ENCODE measurements around the gene NUDT7. TPM values are rescaled to one million over a fixed set of nuclear protein-coding genes. Genes with fewer than 3 reads are reported as not detected.

The NUDT7 gene
- total and polyA plus RNA-seq, 2 experiments from 2014 or later, result 5.6 to 14.3 TPM

GRCh38 chr16:77680496-77680895 lies 41.8 kb upstream of the NUDT7 start (continued):
- TF ChIP-seq, protein P1, sequence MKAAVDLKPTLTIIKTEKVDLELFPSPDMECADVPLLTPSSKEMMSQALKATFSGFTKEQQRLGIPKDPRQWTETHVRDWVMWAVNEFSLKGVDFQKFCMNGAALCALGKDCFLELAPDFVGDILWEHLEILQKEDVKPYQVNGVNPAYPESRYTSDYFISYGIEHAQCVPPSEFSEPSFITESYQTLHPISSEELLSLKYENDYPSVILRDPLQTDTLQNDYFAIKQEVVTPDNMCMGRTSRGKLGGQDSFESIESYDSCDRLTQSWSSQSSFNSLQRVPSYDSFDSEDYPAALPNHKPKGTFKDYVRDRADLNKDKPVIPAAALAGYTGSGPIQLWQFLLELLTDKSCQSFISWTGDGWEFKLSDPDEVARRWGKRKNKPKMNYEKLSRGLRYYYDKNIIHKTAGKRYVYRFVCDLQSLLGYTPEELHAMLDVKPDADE (IDR thresholded peaks at IDR 0.05), result no peak
- TF ChIP-seq STAT1 (IDR thresholded peaks at IDR 0.05; ENCODE audit: unreplicated experiment) (no peak), EZH2phosphoT487 (IDR thresholded peaks at IDR 0.05; ENCODE audit: unreplicated experiment) (no peak), CREB1 (CRISPR knock-in tag; IDR thresholded peaks at IDR 0.05; ENCODE audit: low read depth) (no peak), ZNF331 (CRISPR knock-in tag; IDR thresholded peaks at IDR 0.05; ENCODE audit: low read depth) (no peak)
- TF ChIP-seq, protein P2, sequence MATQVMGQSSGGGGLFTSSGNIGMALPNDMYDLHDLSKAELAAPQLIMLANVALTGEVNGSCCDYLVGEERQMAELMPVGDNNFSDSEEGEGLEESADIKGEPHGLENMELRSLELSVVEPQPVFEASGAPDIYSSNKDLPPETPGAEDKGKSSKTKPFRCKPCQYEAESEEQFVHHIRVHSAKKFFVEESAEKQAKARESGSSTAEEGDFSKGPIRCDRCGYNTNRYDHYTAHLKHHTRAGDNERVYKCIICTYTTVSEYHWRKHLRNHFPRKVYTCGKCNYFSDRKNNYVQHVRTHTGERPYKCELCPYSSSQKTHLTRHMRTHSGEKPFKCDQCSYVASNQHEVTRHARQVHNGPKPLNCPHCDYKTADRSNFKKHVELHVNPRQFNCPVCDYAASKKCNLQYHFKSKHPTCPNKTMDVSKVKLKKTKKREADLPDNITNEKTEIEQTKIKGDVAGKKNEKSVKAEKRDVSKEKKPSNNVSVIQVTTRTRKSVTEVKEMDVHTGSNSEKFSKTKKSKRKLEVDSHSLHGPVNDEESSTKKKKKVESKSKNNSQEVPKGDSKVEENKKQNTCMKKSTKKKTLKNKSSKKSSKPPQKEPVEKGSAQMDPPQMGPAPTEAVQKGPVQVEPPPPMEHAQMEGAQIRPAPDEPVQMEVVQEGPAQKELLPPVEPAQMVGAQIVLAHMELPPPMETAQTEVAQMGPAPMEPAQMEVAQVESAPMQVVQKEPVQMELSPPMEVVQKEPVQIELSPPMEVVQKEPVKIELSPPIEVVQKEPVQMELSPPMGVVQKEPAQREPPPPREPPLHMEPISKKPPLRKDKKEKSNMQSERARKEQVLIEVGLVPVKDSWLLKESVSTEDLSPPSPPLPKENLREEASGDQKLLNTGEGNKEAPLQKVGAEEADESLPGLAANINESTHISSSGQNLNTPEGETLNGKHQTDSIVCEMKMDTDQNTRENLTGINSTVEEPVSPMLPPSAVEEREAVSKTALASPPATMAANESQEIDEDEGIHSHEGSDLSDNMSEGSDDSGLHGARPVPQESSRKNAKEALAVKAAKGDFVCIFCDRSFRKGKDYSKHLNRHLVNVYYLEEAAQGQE (IDR thresholded peaks at IDR 0.05; ENCODE audit: unreplicated experiment), result no peak

GRCh38 chr16:77682586-77682985 lies 39.7 kb upstream of the NUDT7 start:
- no peaks in the 10 kb centered on the region for H3K9me3 Mint-ChIP-seq
- H3K4me1 ChIP-seq (ENCODE audit: insufficient read depth), result no peaks in the 10 kb centered on the region
- no peak overlapping the region for H3K4me2 ChIP-seq
- no peak overlapping the region for H2AFZ ChIP-seq
- H3K27ac ChIP-seq (ENCODE audit: low read depth), result no peak overlapping the region
- H3K9me2 ChIP-seq (ENCODE audit: insufficient read depth), result no peaks in the 10 kb centered on the region
- H3K4me1 Mint-ChIP-seq, result peaks cover 6% of the 10 kb centered on the region; the same call in 2 of the 3 replicates
- no peaks in the 10 kb centered on the region for H4K20me1 ChIP-seq (replicated peaks; ENCODE audit: insufficient read depth)
- H3K36me3 ChIP-seq (ENCODE audit: insufficient read depth), result no peaks in the 10 kb centered on the region
- no peak overlapping the region for H3K4me3 Mint-ChIP-seq
- H3K4me3 ChIP-seq, result no peak overlapping the region
- DNase-seq (ENCODE audit: low spot score) (no peak), ATAC-seq (no peak)
- peaks cover 5% of the 10 kb centered on the region for H3K27me3 Mint-ChIP-seq (ENCODE audit: insufficient read depth, low read depth, poor library complexity)
- H3F3A ChIP-seq (replicated peaks; ENCODE audit: low read depth), result no peaks in the 10 kb centered on the region
- H3K27ac Mint-ChIP-seq, result no peak overlapping the region
- H3K79me2 ChIP-seq (replicated peaks; ENCODE audit: insufficient read depth), result no peaks in the 10 kb centered on the region
- no peaks in the 10 kb centered on the region for H3K27me3 ChIP-seq (ENCODE audit: insufficient read depth)
- no peaks in the 10 kb centered on the region for H3K36me3 Mint-ChIP-seq (ENCODE audit: low read depth)
- TF ChIP-seq, protein P1 (IDR thresholded peaks at IDR 0.05), result no peak
- TF ChIP-seq EZH2phosphoT487 (IDR thresholded peaks at IDR 0.05; ENCODE audit: unreplicated experiment) (no peak), ZNF114 (CRISPR knock-in tag; IDR thresholded peaks at IDR 0.05) (no peak), POLR2AphosphoS5 (IDR thresholded peaks at IDR 0.05; ENCODE audit: low read depth) (no peak), NANOG (IDR thresholded peaks at IDR 0.05; ENCODE audit: borderline replicate concordance) (no peak)
- TF ChIP-seq, protein P2 (IDR thresholded peaks at IDR 0.05; ENCODE audit: unreplicated experiment), result no peak
